Endothelial cell of umbilical vein (primary cell): ENCODE measurements around the gene LILRA2. TPM values are rescaled to one million over a fixed set of nuclear protein-coding genes. Genes with fewer than 3 reads are reported as not detected.

Experiments
- BruUV-seq: library from RNA; stranded (reverse); fragments of 400-500 nt; replicated peaks from 2 replicates; lab custom pipeline; 2021; lab: Mats Ljungman, UMichigan
- CTCF ChIA-PET: fragments of 300-600, 350-600 bp; sonication (Branson Sonifier 250); formaldehyde crosslinking; loops from one replicate; lab custom pipeline; 2021; ENCODE audit warnings: antibody characterized with exemption, inconsistent platforms; lab: Charles Lee
- POLR2A ChIA-PET: fragments of 300-600, 350-600 bp; sonication (Branson Sonifier 250); formaldehyde crosslinking; loops from one replicate; lab custom pipeline; 2021; ENCODE audit warnings: antibody characterized with exemption, inconsistent platforms; lab: Charles Lee
- DNase-seq: peaks from one replicate; pipeline ENCODE4 v3.0.0-alpha.2; 2011; ENCODE audit warnings: low read depth, low spot score
- FAIRE-seq: peaks from 2 replicates; lab custom pipeline; 2011; peaks lifted over from hg19 to GRCh38; lab: Jason Lieb, UNC
- H2AFZ ChIP-seq: 2 replicates; pipeline ENCODE4 v1.6.0; 2012; ENCODE audit warnings: low read depth, low read length, control low read depth, inconsistent platforms
- H3K27ac ChIP-seq: 2 replicates; pipeline ENCODE4 v1.5.1; 2011; ENCODE audit warnings: low read depth, mild to moderate bottlenecking, control low read depth, low read length, moderate library complexity; ENCODE audit not compliant: insufficient read depth
- H3K27me3 ChIP-seq, 2 experiments: 2 replicates each; pipeline versions ENCODE4 v1.6.0 to v1.6.1; 2011; ENCODE audit warnings: low read length in 2 of 2, mixed read lengths in 1 of 2; ENCODE audit not compliant: control insufficient read depth in 2 of 2, insufficient read depth in 2 of 2
- H3K36me3 ChIP-seq, 2 experiments: 2 replicates in 1 of 2; 3 replicates in 1 of 2; pipeline ENCODE4 v1.5.1; 2011; ENCODE audit warnings: low read length in 2 of 2, mild to moderate bottlenecking in 1 of 2, moderate library complexity in 1 of 2; ENCODE audit not compliant: control insufficient read depth in 2 of 2, insufficient read depth in 2 of 2; ENCODE audit errors: extremely low read depth in 1 of 2
- H3K4me1 ChIP-seq: 3 replicates; pipeline ENCODE4 v1.5.1; 2011; ENCODE audit warnings: mild to moderate bottlenecking, low read length; ENCODE audit not compliant: control insufficient read depth, insufficient read depth; ENCODE audit errors: extremely low read depth
- H3K4me2 ChIP-seq: 2 replicates; pipeline ENCODE4 v1.6.1; 2011; ENCODE audit warnings: low read length, control low read depth, mixed read lengths; ENCODE audit not compliant: insufficient read depth
- H3K4me3 ChIP-seq, 3 experiments: fragments of 200-600 bp in 1 of 3; sonication (generic), shearing (Covaris generic) in 1 of 3; replicated peaks in 1 of 3; 2 replicates each; pipeline ENCODE4 v1.5.1; 2011 to 2016; ENCODE audit warnings: control low read depth in 3 of 3, low read length in 3 of 3, mild to moderate bottlenecking in 2 of 3, inconsistent platforms in 1 of 3, low read depth in 1 of 3, moderate library complexity in 1 of 3; ENCODE audit not compliant: insufficient read depth in 1 of 3
- H3K79me2 ChIP-seq: 2 replicates; pipeline ENCODE4 v1.6.0; 2012; ENCODE audit warnings: low read length, inconsistent platforms; ENCODE audit not compliant: control insufficient read depth, insufficient read depth
- H3K9ac ChIP-seq: replicated peaks from 2 replicates; pipeline ENCODE3; 2011; ENCODE audit warnings: low read length, control low read depth; ENCODE audit not compliant: insufficient read depth; ENCODE audit errors: extremely low read depth
- H3K9me1 ChIP-seq: replicated peaks from 3 replicates; pipeline ENCODE4 v1.6.0; 2011; ENCODE audit warnings: mild to moderate bottlenecking, low read length; ENCODE audit not compliant: control insufficient read depth, insufficient read depth; ENCODE audit errors: extremely low read depth
- H3K9me3 ChIP-seq: replicated peaks from 2 replicates; pipeline ENCODE4 v1.5.1; 2012; ENCODE audit warnings: low read length, inconsistent platforms; ENCODE audit not compliant: control insufficient read depth, insufficient read depth
- H4K20me1 ChIP-seq: replicated peaks from 2 replicates; pipeline ENCODE3; 2011; ENCODE audit warnings: mild to moderate bottlenecking, low read length; ENCODE audit not compliant: control insufficient read depth, insufficient read depth; ENCODE audit errors: extremely low read depth
- CTCF ChIP-seq, 2 donors: IDR thresholded peaks; 1 replicate in 1 of 2; 2 replicates in 1 of 2; pipeline ENCODE4 v1.5.1; 2011; ENCODE audit warnings: low read length in 2 of 2, mild to moderate bottlenecking in 2 of 2, moderate library complexity in 2 of 2, control low read depth in 1 of 2, inconsistent platforms in 1 of 2, low read depth in 1 of 2; ENCODE audit not compliant: insufficient read depth in 1 of 2; ENCODE audit errors: extremely low read depth in 1 of 2
- EZH2 ChIP-seq: IDR thresholded peaks from 2 replicates; pipeline ENCODE4 v1.6.1; 2012; ENCODE audit warnings: borderline replicate concordance, low read depth, mild to moderate bottlenecking, moderate library complexity, low read length, inconsistent platforms; ENCODE audit not compliant: severe bottlenecking
- FOS ChIP-seq: IDR thresholded peaks from 2 replicates; pipeline ENCODE4 v1.6.1; 2011; ENCODE audit warnings: mild to moderate bottlenecking, low read length, moderate library complexity, borderline replicate concordance; ENCODE audit not compliant: insufficient read depth
- GATA2 ChIP-seq: IDR thresholded peaks from 2 replicates; pipeline ENCODE4 v1.7.0; 2011; ENCODE audit warnings: low read depth, mild to moderate bottlenecking, moderate library complexity, mixed read lengths, low read length; ENCODE audit not compliant: insufficient read length, insufficient read depth
- JUN ChIP-seq: IDR thresholded peaks from 2 replicates; pipeline ENCODE4 v1.6.1; 2011; ENCODE audit warnings: borderline replicate concordance, low read depth; ENCODE audit not compliant: insufficient read length, insufficient read depth
- MAX ChIP-seq: IDR thresholded peaks from 2 replicates; pipeline ENCODE4 v1.6.1; 2011; ENCODE audit not compliant: insufficient read depth, insufficient read length
- MYC ChIP-seq: IDR thresholded peaks from one replicate; pipeline ENCODE4 v1.6.1; 2011; ENCODE audit warnings: mild to moderate bottlenecking, low read depth, low read length
- POLR2A ChIP-seq: IDR thresholded peaks from 2 replicates; pipeline ENCODE4 v1.6.1; 2012; ENCODE audit warnings: low read depth, mild to moderate bottlenecking, control low read depth, low read length
- POLR2AphosphoS5 ChIP-seq: IDR thresholded peaks from 2 replicates; pipeline ENCODE4 v1.6.1; 2012; ENCODE audit warnings: low read depth, mild to moderate bottlenecking, control low read depth, low read length, moderate library complexity; ENCODE audit not compliant: insufficient read depth
- dilution Hi-C: fragments of 300-500 bp; cut with MboI; formaldehyde crosslinking; loops from one replicate; pipeline ENCODE4 v1.15.0; 2019; ENCODE audit warnings: low sequenced_read_pairs; ENCODE audit not compliant: extremely low pct_ligation_motif_present
- intact Hi-C: fragments of 100-400 bp; cut with micrococcal nuclease; formaldehyde crosslinking; loops from one replicate; pipeline ENCODE4 v1.10.0; 2022
- polyA plus RNA-seq, 4 experiments: library from polyadenylated mRNA; depleted of rRNA in 3 of 4; stranded (reverse) in 3 of 4; unstranded in 1 of 4; fragments of >200 nt; gene quantifications; 2 replicates each; pipeline versions ENCODE4 v1.2.1 to v1.2.3, GENCODE V29; 2011 to 2012; ENCODE audit warnings: missing spikeins in 1 of 4
- total RNA-seq: library from RNA; stranded (reverse); gene quantifications from 2 replicates; pipeline ENCODE4 v1.2.3, GENCODE V29; 2021

The LILRA2 gene
- total and polyA plus RNA-seq, 2 donors (not counting 3 experiments of a cell fraction or from before 2014, with no cell fraction given): not detected

GRCh38 chr19:54552913-54553310 is 20.7 kb upstream of the LILRA2 start:
- H3K4me1 ChIP-seq: no peaks in the 10 kb centered on the region
- H3K9ac ChIP-seq: no peak overlapping the region
- DNase-seq (no peak), FAIRE-seq (no peak)
- POLR2A ChIA-PET: no interaction called here
- no peaks in the 10 kb centered on the region for H3K9me1 ChIP-seq
- no peak overlapping the region for H3K4me2 ChIP-seq
- H4K20me1 ChIP-seq: no peaks in the 10 kb centered on the region
- intact Hi-C loops: no loop called here
- no peak overlapping the region for H3K4me3 ChIP-seq
- no peak overlapping the region for H2AFZ ChIP-seq
- no peaks in the 10 kb centered on the region for H3K27me3 ChIP-seq
- no TSS peak for BruUV-seq
- CTCF ChIA-PET: no interaction called here
- no peak overlapping the region for H3K27ac ChIP-seq
- dilution Hi-C loops: no loop called here
- no peaks in the 10 kb centered on the region for H3K79me2 ChIP-seq
- no peaks in the 10 kb centered on the region for H3K36me3 ChIP-seq
- peaks cover 2% of the 10 kb centered on the region for H3K9me3 ChIP-seq
- TF ChIP-seq POLR2A (no peak), FOS (no peak), MYC (no peak), CTCF (IDR thresholded peaks at IDR 0.05; ENCODE audit: extremely low read depth in 1 of 2, insufficient read depth in 1 of 2, low read depth in 1 of 2, low read length in 2 of 2) (no peak), GATA2 (no peak), JUN (no peak)

- dilution Hi-C loops (no loop called here), intact Hi-C loops (no loop called here)
- H3K9me3 ChIP-seq: peaks cover under 1% of the 10 kb centered on the region
- no peaks in the 10 kb centered on the region for H3K79me2 ChIP-seq
- no peak overlapping the region for H3K9ac ChIP-seq
- no peak for FAIRE-seq
- no peaks in the 10 kb centered on the region for H4K20me1 ChIP-seq
- H3K4me2 ChIP-seq: no peak overlapping the region
- ChIA-PET CTCF (no interaction called here), POLR2A (no interaction called here)
- DNase-seq: no peak
- no peak for TF ChIP-seq EZH2
- TF ChIP-seq POLR2AphosphoS5: no peak
- no peak for TF ChIP-seq JUN
- TF ChIP-seq MAX: no peak
- TF ChIP-seq CTCF (IDR thresholded peaks at IDR 0.05; ENCODE audit: extremely low read depth in 1 of 2, insufficient read depth in 1 of 2, low read depth in 1 of 2, low read length in 2 of 2): no peak
- no peak for TF ChIP-seq POLR2A
- TF ChIP-seq MYC: no peak
- no peak for TF ChIP-seq GATA2
- BruUV-seq: no TSS peak
- H3K36me3 ChIP-seq: no peaks in the 10 kb centered on the region
- no peaks in the 10 kb centered on the region for H3K4me1 ChIP-seq
- H2AFZ ChIP-seq: no peak overlapping the region
- H3K4me3 ChIP-seq: no peak overlapping the region
- no peaks in the 10 kb centered on the region for H3K9me1 ChIP-seq
- H3K27me3 ChIP-seq: no peaks in the 10 kb centered on the region
- H3K27ac ChIP-seq: no peak overlapping the region
These were observed 19.6 kb upstream of the LILRA2 start for GRCh38 chr19:54554006-54554405.
